ENCODE data around the gene ZNF689.
"Not testable (repeated sequence)": the region's sequence is repeated elsewhere in the genome, so short reads cannot be mapped to it uniquely, and the experiment has no call there.

ZNF689 gene

DNA sequence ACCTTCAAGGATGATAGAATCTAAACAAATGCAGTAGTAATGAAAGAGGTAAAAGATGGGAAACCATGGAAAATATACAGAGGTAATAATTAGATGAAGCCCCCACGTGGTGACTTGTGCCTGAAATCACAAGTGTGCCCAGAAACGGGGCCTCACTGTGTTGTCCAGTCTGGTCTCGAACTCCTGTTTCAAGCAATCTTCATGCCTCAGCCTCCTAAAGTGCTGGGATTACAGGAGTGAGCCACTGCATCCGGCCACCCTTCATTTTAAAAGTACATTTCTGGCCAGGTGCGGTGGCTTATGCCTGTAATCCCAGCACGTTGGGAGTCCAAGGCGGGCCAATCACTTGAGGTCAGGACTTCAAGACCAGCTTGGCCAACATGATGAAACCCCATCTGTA is 26.4 kb upstream of the ZNF689 start:
- no peak for DNase-seq (ENCODE audit: low spot score)

DNA sequence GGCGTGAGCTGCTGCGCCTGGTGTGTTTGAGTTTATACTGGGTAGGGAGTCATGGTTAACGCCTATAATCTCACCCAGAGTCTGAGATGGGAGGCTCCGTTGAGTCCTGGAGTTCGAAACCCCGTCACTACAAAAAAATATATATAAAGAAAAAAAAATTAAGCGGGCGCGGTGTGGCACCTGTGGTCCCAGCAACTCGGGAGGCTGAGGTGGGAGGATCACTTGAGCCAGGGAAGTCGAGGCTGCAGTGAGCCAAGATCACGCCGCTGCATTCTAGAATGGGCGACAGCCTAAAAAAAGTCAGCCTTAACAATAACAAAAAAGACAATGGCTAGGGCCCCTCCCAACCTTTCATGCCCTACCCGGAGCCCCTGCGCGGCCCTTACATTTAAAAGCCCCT is 23.3 kb upstream of the ZNF689 start:
- no peak for DNase-seq (ENCODE audit: low spot score)

DNA sequence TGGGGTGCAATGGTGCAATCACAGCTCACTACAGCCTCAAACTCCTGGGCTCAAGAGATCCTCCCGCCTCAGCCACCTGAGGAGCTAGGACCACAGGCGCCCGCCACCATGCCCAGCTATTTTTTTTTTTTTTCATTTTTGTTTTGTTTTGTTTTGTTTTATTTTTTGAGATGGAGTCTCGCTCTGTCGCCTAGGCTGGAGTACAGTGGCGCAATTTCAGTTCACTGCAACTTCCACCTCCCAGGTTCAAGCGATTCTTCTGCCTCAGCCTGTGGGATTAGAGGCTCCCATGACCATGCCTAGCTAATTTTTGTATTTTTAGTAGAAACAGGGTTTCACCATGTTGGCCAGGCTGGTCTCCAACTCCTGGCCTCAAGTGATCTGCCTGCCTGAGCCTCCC is 22.3 kb upstream of the ZNF689 start:
- DNase-seq (ENCODE audit: low spot score), result not testable (repeated sequence)

DNA sequence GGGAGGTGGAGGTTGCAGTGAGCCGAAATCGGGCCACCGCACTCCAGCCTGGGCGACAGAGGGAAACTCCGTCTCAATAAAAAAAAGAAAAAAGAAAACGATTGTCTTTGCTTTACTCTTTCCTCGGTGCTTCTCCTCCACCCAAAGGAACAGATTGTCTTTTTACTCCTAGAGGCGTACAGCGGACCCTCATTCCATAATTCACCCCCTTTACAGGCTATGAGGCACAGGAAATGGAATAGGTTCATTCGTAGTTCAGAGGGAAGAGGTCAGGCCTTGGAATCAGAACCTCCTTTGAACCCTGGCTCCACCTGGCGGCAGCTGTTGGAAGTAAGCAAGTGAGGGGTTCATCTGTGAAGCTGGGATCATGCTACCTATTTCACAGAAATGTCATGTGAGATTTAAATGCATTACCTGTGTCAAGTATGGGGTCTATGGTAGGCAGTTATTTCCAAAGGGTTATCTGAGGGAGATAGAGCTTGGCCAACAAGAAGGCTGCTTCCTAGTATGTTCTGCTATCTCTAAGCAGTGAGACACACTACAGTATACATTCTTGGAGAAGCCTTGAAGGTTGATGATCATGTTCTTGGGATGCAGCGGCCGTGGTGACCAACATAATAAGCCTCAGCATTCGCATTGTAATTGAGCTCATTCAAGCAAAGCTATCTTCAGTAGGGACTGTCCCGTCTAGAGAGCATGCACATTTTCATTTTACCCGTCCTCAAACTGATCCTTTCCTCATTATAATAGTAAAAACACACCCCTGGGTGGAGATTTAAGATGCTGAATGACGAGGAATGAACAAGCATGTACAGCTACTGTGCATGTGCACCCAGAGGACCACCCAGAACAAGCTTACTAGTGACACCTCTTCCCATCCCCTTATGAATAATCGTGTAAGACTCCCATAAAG is 18.7 kb upstream of the ZNF689 start:
- peak; percentile 81 for DNase-seq (ENCODE audit: low spot score)

DNA sequence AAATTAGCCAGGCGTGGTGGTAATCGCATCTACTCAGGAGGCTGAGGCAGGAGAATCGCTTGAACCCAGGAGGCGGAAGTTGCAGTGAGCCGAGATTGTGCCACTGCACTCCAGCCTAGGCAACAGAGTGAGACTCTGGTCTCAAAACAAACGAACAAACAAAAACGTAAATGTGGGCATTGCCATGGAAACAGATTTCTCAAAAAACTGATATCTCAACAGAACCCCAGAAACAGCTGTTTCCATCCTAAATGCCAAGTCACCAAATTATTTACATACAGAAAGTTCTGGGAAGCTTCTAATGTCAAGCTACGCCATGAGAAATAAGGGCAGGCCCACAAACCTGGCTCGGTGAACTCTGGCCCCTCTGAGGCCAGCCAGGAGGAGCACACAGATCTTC is 16.0 kb upstream of the ZNF689 start:
- DNase-seq (ENCODE audit: low spot score), result no peak

DNA sequence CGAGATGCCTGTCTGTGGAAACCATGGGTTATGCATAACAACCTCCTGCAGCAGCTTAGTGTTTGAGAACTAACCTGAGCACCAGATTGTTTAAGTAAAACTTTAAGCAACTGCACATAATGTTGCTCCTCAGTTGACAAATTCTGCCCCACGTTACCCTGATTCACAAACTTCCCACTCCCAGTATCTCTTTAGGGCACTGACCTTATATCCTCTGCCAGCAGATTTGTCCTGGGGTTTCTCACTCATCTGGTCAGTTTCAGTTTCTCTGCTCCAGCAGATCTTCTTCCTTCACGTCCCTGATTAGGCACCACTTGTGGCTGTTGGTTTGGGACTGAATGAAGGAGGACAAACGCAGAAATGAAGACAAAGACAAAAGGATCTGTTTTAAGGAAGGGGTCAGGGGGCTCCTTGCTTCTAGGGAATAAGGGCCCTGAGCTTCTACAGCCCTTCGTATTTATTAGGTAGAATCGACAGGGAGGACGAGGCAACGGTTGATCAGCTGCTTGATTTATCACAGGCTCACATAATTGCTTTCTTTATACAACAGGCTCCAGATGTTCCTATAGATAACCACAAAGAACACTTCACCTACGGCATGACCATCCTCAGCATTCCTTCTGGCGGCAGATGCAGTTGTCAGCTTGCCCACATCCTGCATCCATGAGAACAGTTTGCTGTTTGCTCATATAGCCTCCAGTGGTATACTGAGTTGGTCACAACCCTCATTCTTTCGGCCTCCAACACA is 13.5 kb upstream of the ZNF689 start:
- no peak for DNase-seq (ENCODE audit: low spot score)

DNA sequence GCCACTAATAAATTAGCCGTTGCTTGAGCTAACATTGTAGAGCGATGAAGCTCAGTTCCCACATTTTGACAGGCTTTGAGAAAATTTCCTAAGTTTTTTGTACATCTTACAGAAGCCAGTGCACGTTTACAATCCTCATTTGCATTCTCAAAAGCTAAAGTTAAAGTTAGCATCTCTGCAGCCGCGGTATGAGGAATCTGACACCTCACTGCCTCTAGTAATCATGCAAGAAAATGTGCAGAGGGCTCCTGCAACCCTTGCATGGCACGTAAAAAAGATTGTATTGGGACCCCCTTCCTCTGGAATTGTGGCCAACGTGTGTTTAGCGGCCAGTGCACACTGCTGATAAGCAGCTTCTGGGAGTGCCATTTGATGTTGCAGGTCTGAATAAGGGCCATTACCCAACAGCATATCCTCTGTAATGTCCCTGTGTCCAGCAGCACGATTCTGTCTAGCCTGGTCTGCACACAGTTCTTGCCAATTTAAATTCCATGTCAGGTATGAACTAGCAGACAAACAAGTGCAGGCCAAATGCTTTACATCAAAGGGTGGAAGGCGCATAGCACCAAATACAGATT is 12.4 kb upstream of the ZNF689 start:
- no peak for DNase-seq (ENCODE audit: low spot score)

DNA sequence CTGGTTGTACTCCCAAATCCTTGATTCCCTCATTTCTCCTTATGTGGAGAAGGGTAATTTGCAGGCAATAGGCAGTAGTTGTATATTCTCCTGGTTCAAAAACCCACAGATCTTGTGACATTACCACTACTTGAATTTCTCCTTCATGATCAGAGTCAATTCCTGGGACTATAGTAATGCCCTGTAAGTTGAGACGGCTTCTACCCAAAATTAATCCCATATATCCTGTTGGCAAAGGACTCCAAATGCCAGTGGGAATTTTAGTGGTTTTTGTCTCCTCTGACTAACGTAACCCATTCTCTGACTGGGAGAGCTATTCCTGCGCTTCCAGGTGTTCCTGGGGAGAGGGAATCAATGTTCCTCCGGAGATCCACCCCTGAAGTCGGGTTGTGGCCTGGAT is 11.6 kb upstream of the ZNF689 start:
- peak; percentile 24 for DNase-seq (ENCODE audit: low spot score)

DNA sequence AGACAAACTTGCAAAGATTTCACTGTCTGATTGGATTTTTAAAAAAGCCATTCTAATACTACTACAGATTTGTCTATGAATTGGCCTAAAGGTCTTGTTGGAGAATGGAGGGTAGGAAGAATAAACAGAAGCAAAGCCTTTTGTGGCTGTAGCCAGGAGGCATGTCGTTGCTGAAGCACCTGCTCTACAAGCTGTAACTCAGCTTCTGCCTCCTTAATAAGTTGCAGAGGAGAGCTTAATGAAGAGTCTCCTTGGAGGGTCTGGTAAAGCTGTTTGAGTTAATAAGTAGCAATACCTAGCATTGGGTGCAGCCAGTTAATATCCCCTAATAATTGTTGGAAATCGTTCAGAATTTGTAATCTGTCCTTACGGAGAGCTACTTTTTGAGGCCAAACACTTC is 10.0 kb upstream of the ZNF689 start:
- no peak for DNase-seq (ENCODE audit: low spot score)

DNA sequence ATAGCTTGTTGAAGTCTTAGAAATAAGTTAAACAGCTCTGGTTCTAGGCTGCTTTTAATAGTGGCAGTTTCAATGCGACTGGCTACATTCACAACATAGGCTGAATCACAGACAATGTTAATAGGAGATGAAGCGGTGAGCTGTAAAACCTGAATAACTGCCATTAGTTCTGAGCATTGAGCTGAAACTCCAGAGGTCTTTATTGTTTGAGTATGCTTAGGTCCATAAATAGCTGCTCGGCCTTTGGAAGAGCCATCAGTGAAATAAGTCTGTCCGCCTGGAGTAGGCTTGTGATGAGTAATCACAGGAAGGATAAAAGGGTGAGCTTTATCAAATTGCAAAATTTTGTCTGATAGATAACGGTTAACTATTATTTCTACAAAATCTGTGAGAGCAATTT is 9.4 kb upstream of the ZNF689 start:
- DNase-seq (ENCODE audit: low spot score), result no peak

DNA sequence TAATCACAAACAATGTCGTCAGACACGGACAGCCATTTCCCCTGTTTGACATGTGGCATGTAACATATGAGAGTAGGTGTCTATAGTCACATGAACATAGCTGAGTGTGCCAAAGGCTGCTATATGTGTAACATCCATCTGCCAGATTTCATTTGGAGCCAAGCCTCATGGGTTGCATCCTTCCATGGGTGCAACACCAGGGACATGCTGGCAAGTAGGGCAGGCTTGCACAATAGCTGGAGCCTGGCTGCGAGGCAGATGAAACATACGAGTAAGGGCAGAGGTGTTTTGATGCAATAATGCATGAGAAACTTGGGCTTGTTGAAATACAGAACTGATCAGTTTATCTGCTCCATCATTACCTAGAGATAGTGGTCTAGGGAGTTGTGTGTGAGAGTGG is 9.0 kb upstream of the ZNF689 start:
- no peak for DNase-seq (ENCODE audit: low spot score)

DNA sequence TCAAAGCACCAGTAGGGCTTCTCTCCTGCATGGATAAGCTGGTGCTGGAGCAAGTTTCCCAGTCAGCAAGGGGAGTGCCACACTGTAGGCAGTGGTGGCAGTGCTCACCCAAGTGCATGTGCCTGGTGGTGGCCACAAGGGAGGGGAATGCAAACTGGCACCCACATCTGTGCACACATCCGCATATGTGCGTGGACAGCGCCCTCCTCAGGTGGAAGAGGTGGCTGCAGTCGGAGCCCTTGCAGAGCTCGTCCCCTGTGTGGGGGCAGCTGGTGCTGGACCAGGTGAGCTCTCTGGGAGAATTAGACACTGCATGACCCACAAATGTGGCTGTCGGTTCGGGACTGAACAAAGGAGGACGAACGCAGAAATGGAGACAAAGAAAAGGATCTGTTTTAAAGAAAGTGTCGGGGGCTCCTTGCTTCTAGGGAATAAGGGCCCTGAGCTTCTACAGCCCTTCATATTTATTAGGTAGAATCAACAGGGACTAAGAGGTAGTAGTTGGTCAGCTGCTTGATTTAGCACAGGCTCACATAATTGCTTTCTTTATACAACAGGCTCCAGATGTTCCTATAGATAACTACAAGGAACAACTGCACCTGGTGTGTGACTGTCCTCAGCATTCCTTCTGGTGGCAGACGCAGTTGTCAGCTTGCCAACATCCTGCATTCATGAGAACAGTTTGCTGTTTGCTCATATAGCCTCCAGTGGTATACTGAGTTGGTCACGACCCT is 5.3 kb upstream of the ZNF689 start:
- peak; percentile 25 for DNase-seq (ENCODE audit: low spot score)

DNA sequence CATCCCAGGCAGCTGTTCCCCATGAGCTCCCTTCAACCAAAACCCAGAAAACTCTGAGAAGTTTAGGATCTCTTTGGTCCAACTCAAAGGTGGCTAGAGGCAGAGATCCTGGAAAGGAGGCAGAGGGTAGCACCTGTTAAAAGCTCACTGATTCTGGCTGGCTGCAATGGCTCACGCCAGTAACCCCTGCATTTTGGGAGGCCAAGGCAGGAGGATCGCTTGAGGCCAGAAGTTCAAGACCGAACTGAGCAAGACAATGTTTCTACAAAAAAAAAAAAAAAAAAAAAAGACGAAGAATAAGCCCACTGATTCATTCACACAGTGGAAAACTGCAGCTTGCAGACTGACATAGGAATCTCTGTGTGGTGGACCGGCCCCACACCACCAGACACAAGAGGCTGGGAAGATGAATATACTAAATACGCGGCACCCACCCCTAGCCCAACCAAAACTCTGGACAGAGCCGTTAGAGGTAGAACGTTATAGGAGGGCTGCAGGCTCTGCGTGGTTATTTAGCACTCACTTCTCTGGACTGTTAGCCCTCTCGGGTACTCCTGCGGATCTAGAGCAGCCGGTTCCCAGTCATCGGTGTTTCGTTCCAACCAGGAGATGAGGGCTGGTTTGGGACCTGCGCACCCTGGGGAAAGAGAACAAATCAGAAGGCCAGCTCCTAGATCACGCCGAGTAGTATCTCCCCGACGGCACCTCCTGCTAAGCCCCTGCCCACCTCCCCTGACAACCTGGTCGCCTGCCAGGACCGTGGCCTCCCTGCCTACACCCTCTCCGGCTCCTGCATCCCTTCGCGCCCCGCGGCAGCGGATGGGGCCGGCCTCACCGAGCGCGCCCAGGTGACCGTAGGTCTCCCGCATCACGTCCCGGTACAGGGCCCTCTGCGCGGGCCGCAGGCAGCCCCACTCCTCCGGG is 925 bp downstream of the ZNF689 start:
- peak; percentile 66 for DNase-seq (ENCODE audit: low spot score)

DNA sequence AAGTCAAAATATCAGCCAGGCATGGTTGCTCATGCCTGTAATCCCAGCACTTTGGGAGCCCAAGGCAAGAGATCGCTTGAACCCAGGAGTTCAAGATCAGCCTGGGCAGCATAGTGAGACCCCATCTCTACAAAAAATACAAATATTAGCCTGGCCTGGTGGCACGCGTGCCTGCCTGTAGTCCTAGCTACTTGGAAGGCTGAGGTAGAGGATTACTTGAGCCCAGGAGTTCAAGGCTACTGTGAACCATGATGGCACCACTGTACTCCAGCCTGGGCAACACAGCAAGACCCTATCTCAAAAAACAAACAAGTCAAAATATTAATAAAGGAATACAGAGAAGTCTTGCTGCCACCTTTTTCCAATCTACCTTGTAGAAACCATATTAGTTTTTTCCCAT is 4.2 kb downstream of the ZNF689 start:
- DNase-seq (ENCODE audit: low spot score), result no peak

DNA sequence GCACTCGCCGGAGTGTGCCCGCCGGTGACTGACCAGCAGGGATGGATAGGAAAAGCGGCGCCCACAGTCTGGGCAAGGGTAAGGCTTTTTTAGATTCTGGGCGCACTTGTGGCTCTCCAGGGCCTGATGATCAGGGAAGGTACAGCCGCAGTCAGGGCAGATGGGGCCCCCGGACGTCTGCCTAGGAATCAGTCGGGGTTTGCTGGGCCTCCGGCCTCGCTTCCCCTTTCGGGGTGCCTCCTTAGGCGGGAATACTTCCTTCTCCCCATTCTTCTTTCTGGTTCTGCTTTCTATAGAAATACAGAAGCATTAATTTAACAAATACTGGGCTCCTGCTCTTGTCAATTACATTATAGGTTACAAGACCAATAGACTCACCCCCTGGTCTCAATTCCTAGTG is 5.0 kb downstream of the ZNF689 start:
- no peak for DNase-seq (ENCODE audit: low spot score)

DNA sequence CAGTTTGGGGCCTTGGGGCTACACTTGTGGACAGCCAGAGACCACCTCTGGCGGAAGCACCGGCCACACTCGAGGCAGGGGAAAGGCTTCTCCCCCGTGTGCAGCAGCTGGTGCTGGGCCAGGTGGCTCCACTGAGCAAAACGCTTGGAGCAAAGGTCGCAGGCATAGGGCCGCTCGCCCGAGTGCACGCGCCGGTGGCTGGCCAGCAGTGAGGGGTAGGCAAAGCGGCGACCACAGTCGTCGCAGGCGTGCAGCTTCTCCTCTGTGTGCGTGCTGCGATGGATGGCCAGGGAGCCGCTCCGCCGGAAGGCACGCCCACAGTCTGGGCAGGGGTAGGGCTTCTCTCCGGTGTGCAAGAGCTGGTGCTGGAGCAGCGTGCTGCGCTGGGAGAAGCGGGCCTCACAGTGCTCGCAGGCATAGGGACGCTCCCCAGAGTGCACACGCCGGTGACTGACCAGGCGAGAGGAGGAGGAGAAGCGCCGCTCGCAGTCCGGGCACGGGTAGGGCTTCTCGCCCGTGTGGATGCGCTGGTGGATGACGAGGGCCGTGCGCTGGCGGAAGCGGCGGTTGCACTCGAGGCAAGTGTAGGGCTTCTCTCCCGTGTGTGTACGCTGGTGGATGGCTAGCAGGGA is 5.8 kb downstream of the ZNF689 start:
- DNase-seq (ENCODE audit: low spot score), result no peak

DNA sequence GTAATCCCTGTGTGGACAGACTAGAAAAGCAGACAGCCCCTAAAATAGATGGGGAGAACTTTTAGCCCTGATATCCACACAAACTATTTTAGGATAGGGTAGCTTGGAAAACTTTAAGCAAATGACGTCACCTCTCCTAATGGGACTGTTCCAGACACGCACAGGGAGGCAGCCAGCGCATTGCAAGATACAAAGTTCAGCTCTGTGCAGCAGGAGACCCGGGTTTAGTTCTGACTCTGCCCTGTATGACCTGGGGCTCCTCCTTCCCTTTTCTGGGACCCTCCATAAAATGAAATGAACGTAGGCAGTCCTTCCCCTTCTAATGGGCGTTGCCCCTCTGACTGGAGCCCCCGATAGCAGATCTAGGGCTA is 6.3 kb downstream of the ZNF689 start:
- DNase-seq (ENCODE audit: low spot score), result no peak

DNA sequence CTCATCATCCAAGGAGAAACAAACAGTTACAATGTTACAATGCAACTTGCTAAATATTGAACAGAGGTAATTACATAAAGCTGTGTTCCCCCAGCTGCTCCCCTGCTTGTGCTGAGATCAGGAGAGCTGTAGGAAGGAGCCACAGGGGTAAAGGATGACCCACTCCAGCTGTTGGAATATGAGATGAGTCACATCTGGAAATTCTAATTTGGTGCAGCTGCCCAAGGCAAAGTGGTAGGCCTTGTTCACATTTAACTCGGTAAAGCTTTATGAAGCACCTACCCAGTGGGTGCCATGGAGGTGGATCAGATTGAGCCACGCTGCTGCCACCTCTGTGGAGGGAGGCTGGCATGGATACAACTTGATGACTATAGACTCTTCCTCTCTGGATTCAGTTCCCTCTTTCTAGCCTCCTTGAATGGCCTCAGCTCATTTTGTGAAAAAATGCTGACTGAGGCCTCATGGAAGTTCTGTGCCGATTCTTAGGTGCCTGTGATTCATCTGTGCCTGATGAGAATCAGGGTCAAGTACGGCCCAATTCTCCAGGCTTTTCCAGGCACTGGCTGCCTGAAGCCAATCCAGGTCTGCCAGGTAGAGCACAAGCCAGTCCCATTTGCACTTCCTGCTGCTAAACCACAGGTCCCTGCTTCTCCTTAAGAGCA is 7.4 kb downstream of the ZNF689 start:
- DNase-seq (ENCODE audit: low spot score), result peak; percentile 35

DNA sequence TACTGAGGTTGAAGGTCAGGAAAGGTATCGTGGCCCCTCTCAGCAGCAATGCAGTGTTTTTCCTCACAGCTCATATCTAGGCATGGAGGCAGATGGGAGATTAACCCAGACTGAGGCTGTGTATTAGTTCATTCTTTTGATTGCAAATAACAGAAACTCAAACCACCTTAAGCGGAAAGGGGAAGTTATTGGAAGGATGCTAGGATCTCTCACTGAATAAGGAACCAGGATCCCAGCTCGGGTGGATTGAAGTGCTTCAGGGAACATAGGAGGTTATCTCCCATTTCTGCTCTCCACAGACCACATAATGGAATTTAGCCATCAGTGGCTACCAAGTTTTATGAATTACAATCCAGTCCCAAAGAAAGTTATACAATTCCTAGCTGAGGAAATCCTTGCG is 8.2 kb downstream of the ZNF689 start:
- DNase-seq (ENCODE audit: low spot score), result no peak

DNA sequence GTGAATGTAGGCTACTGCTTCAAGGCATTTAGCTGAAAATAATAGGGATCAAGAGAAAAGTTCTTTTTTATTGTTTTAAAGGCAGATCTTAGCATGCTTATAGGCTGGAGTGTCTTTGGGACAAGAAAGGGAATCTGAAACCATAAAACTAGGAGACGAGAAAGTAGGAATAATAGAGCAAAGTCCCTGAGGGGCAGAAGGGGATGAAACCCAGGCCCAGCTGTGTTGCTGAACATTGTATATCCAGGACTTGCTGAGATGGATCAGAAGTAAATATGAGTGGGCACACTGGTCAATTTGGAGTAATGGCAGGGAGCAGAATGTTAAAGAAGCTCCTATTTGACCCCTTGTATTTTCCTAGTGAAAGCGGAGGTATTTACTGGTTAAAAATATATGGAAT is 9.3 kb downstream of the ZNF689 start:
- no peak for DNase-seq (ENCODE audit: low spot score)
